IMR-90 (cell line): ENCODE data around the gene CFAP126. TPM values are rescaled to one million over a fixed set of nuclear protein-coding genes. Genes with fewer than 3 reads are reported as not detected.
"Not testable (repeated sequence)": the region's sequence is repeated elsewhere in the genome, so short reads cannot be mapped to it uniquely, and the experiment has no call there.

Source experiments
- ATAC-seq: fragments of 200-7000 bp; cut with Tn5 transposase; 2 replicates; pipeline ENCODE4 v1.9.1; 2020; ENCODE audit warnings: low read depth, mild to moderate bottlenecking, moderate library complexity
- BruUV-seq: library from RNA; stranded (reverse); fragments of 400-500 nt; replicated peaks from 2 replicates; lab custom pipeline; 2021; lab: Mats Ljungman, UMichigan
- CTCF ChIA-PET: fragments of 300-600 bp; formaldehyde crosslinking; extraction: SDS; loops from one replicate; lab custom pipeline; 2021; ENCODE audit warnings: antibody characterized with exemption; lab: Yijun Ruan, JAX
- POLR2A ChIA-PET: fragments of 300-600 bp; sonication (Branson Sonifier 250); formaldehyde crosslinking; loops from one replicate; lab custom pipeline; 2022; ENCODE audit warnings: antibody characterized with exemption; ENCODE audit not compliant: unreplicated experiment; lab: Charles Lee
- DNase-seq: peaks from one replicate; pipeline ENCODE4 v3.0.0; 2013
- H2AFZ ChIP-seq: replicated peaks from 2 replicates; pipeline ENCODE3; 2013; ENCODE audit warnings: low read length, mild to moderate bottlenecking; ENCODE audit not compliant: poor library complexity
- H2AK5ac ChIP-seq: 2 replicates; pipeline ENCODE4 v1.6.1; 2013; ENCODE audit warnings: low read depth, low read length, inconsistent platforms
- H2AK9ac ChIP-seq: replicated peaks from 2 replicates; pipeline ENCODE3; 2013; ENCODE audit warnings: mild to moderate bottlenecking, low read depth, low read length, moderate library complexity; ENCODE audit not compliant: poor library complexity
- H2BK120ac ChIP-seq: 2 replicates; pipeline ENCODE4 v1.6.1; 2013; ENCODE audit warnings: low read depth, low read length, inconsistent platforms
- H2BK15ac ChIP-seq: 3 replicates; pipeline ENCODE4 v1.6.1; 2013; ENCODE audit warnings: low read depth, low read length, inconsistent platforms
- H2BK20ac ChIP-seq: 2 replicates; pipeline ENCODE4 v1.6.1; 2013; ENCODE audit warnings: low read depth, mild to moderate bottlenecking, inconsistent platforms, low read length, moderate library complexity
- H2BK5ac ChIP-seq: 2 replicates; pipeline ENCODE4 v1.6.1; 2013; ENCODE audit warnings: mild to moderate bottlenecking, low read depth, low read length, inconsistent platforms; ENCODE audit not compliant: poor library complexity, severe bottlenecking
- H3K14ac ChIP-seq: replicated peaks from 2 replicates; pipeline ENCODE4 v1.6.1; 2013; ENCODE audit warnings: low read depth, low read length, inconsistent platforms
- H3K18ac ChIP-seq: 2 replicates; pipeline ENCODE4 v1.6.1; 2013; ENCODE audit warnings: low read depth, low read length, control low read depth
- H3K23ac ChIP-seq: 2 replicates; pipeline ENCODE4 v1.6.1; 2013; ENCODE audit warnings: low read depth, low read length, inconsistent platforms
- H3K27ac ChIP-seq: 2 replicates; pipeline ENCODE4 v1.5.1; 2013; ENCODE audit warnings: mild to moderate bottlenecking, control low read depth, low read length; ENCODE audit not compliant: insufficient read depth
- H3K27me3 ChIP-seq: 2 replicates; pipeline ENCODE4 v1.6.1; 2013; ENCODE audit warnings: low read length; ENCODE audit not compliant: control insufficient read depth, insufficient read depth
- H3K36me3 ChIP-seq: 2 replicates; pipeline ENCODE4 v1.6.1; 2013; ENCODE audit warnings: low read length, mixed read lengths; ENCODE audit not compliant: control insufficient read depth, insufficient read depth
- H3K4ac ChIP-seq: 2 replicates; pipeline ENCODE4 v1.6.1; 2013; ENCODE audit warnings: low read depth, low read length, inconsistent platforms
- H3K4me1 ChIP-seq: 2 replicates; pipeline ENCODE4 v1.6.1; 2013; ENCODE audit warnings: low read length, mixed read lengths; ENCODE audit not compliant: control insufficient read depth, insufficient read depth
- H3K4me2 ChIP-seq: 2 replicates; pipeline ENCODE4 v1.6.1; 2013; ENCODE audit warnings: low read depth, mild to moderate bottlenecking, control low read depth, low read length, moderate library complexity
- H3K4me3 ChIP-seq: 2 replicates; pipeline ENCODE4 v1.5.1; 2013; ENCODE audit warnings: low read depth, mild to moderate bottlenecking, control low read depth, low read length, moderate library complexity; ENCODE audit not compliant: insufficient read depth
- H3K56ac ChIP-seq: 2 replicates; pipeline ENCODE4 v1.6.1; 2013; ENCODE audit warnings: low read length, inconsistent platforms; ENCODE audit not compliant: insufficient read depth; ENCODE audit errors: extremely low read depth
- H3K79me1 ChIP-seq, 2 experiments: 2 replicates each; pipeline ENCODE4 v1.6.1; 2013; ENCODE audit warnings: low read length in 2 of 2, inconsistent platforms in 1 of 2, low read depth in 1 of 2
- H3K9ac ChIP-seq: 2 replicates; pipeline ENCODE4 v1.6.1; 2013; ENCODE audit warnings: low read depth, low read length, control low read depth
- H3K9me1 ChIP-seq: 2 replicates; pipeline ENCODE4 v1.6.1; 2013; ENCODE audit warnings: low read length, inconsistent platforms; ENCODE audit not compliant: insufficient read depth
- H3K9me3 ChIP-seq: 2 replicates; pipeline ENCODE4 v1.6.1; 2013; ENCODE audit warnings: low read length; ENCODE audit not compliant: control insufficient read depth, insufficient read depth
- H4K20me1 ChIP-seq: 2 replicates; pipeline ENCODE4 v1.6.1; 2013; ENCODE audit warnings: low read length, inconsistent platforms; ENCODE audit not compliant: insufficient read depth
- H4K5ac ChIP-seq: 2 replicates; pipeline ENCODE4 v1.6.1; 2013; ENCODE audit warnings: mild to moderate bottlenecking, low read depth, low read length, control low read depth
- H4K8ac ChIP-seq, 2 experiments: 2 replicates each; pipeline ENCODE4 v1.6.1; 2013; ENCODE audit warnings: low read depth in 2 of 2, low read length in 2 of 2, control low read depth in 1 of 2, inconsistent platforms in 1 of 2
- H4K91ac ChIP-seq: 2 replicates; pipeline ENCODE4 v1.6.1; 2013; ENCODE audit warnings: low read depth, low read length, inconsistent platforms; ENCODE audit not compliant: insufficient read depth
- FOS ChIP-seq: fragments of 150-350 bp; IDR thresholded peaks from 2 replicates; pipeline ENCODE4 v1.6.1; 2016; ENCODE audit warnings: low read depth, low read length
- RFX5 ChIP-seq: IDR thresholded peaks from 2 replicates; pipeline ENCODE4 v1.8.0; 2012; ENCODE audit warnings: low read depth, mild to moderate bottlenecking, low read length, moderate library complexity
- WGBS, 2 experiments: methylation state at CpG; one replicate each; pipeline versions ENCODE4 v1.1.5 to v1.1.7; 2013; ENCODE audit warnings: missing lambda C conversion rate in 2 of 2; ENCODE audit not compliant: insufficient read length in 1 of 2; ENCODE audit errors: extremely low coverage in 2 of 2; 5-methylcytosine and 5-hydroxymethylcytosine counted together
- dilution Hi-C: fragments of 300-500 bp; cut with HindIII; formaldehyde crosslinking; loops from one replicate; pipeline ENCODE4 v1.14.3; 2018; ENCODE audit warnings: low sequenced_read_pairs; ENCODE audit not compliant: unreplicated experiment
- in situ Hi-C: fragments of 300-500 bp; cut with MboI; formaldehyde crosslinking; loops from 3 replicates; pipeline ENCODE4 v1.14.3; 2019; ENCODE audit warnings: low sequenced_read_pairs, inconsistent platforms, mixed read lengths
- intact Hi-C: fragments of 100-400 bp; cut with micrococcal nuclease; formaldehyde crosslinking; loops from 2 replicates; pipeline ENCODE4 v1.10.0; 2022
- polyA plus RNA-seq, 3 experiments: library from polyadenylated mRNA; depleted of rRNA; stranded (reverse); fragments of >200 nt; gene quantifications; 2 replicates each; pipeline ENCODE4 v1.2.3, GENCODE V29; 2012; ENCODE audit warnings: low replicate concordance in 1 of 3
- total RNA-seq: library from RNA; depleted of rRNA; stranded (reverse); fragments of >200 nt; gene quantifications from 2 replicates; pipeline ENCODE4 v1.2.3, GENCODE V29; 2012

CFAP126 gene
- total and polyA plus RNA-seq, 2 of the 4 experiments (the other 2 are of a cell fraction) = not detected

- dilution Hi-C loops = no loop called here
Measured at GRCh38 chr1:161391611-161392010, 23.9 kb upstream of the CFAP126 start.

GRCh38 chr1:161391136-161391535 lies 23.5 kb upstream of the CFAP126 start:
- H4K5ac ChIP-seq, H3K18ac ChIP-seq, H3K4ac ChIP-seq, H3K36me3 ChIP-seq, H3K9me1 ChIP-seq, ATAC-seq, H2AFZ ChIP-seq, H2BK5ac ChIP-seq, H2AK9ac ChIP-seq, H3K27ac ChIP-seq, H3K4me3 ChIP-seq, BruUV-seq, H4K20me1 ChIP-seq, H2BK20ac ChIP-seq, in situ Hi-C loops, H3K4me2 ChIP-seq, H3K23ac ChIP-seq, H3K9ac ChIP-seq, H3K9me3 ChIP-seq, DNase-seq, H2BK15ac ChIP-seq, H3K79me1 ChIP-seq, H3K56ac ChIP-seq, H3K4me1 ChIP-seq, H3K27me3 ChIP-seq, dilution Hi-C loops, H4K8ac ChIP-seq, POLR2A ChIA-PET, H4K91ac ChIP-seq, H3K14ac ChIP-seq, H2AK5ac ChIP-seq, H2BK120ac ChIP-seq: not testable (repeated sequence)
- intact Hi-C loops = loop anchor here (5.0 kb wide), 1 partner anchor 349 kb away; no protein-coding TSS in a partner anchor
- CTCF ChIA-PET = interaction anchor here (0.6 kb wide), 1 partner anchor 187 kb away, joined by 5 read pairs; no protein-coding TSS in a partner anchor
- WGBS, 2 experiments = no CpG with 5 or more reads among the region's 7 CpGs

More at GRCh38 chr1:161391611-161392010, 23.9 kb upstream of the CFAP126 start:
- Histone ChIP-seq H3K36me3 (no peaks in the 10 kb centered on the region), H4K20me1 (no peaks in the 10 kb centered on the region), H4K91ac (no peak overlapping the region), H2BK5ac (no peak overlapping the region), H3K79me1 (peaks cover 0 to 4% of the 10 kb centered on the region in 2 experiments; a peak in 1 of 4 replicates), H4K5ac (no peak overlapping the region), H4K8ac (no peak overlapping the region), H3K18ac (no peak overlapping the region), H3K9ac (no peak overlapping the region), H3K27me3 (no peaks in the 10 kb centered on the region), H3K14ac (no peak overlapping the region), H3K4me1 (no peaks in the 10 kb centered on the region), H3K23ac (no peak overlapping the region), H3K4me3 (no peak overlapping the region), H3K9me1 (peaks cover 2% of the 10 kb centered on the region; the same call in 1 of the 2 replicates), H3K4ac (no peak overlapping the region), H3K4me2 (no peak overlapping the region), H3K56ac (no peak overlapping the region), H2AFZ (no peak overlapping the region), H2BK20ac (no peak overlapping the region), H2AK5ac (no peak overlapping the region), H3K27ac (no peak overlapping the region), H2BK15ac (no peak overlapping the region), H2AK9ac (no peak overlapping the region), H3K9me3 (no peaks in the 10 kb centered on the region), H2BK120ac (no peak overlapping the region)
- WGBS, 2 experiments = 90% methylated on average over 4 of the region's 8 CpGs; no CpG with 5 or more reads in 1 of the 2 experiments
- no peak for TF ChIP-seq FOS
- TF ChIP-seq RFX5 = no peak
- in situ Hi-C loops (no loop called here), intact Hi-C loops (loop anchor here (5.0 kb wide), 1 partner anchor 349 kb away; no protein-coding TSS in a partner anchor)
- DNase-seq (no peak), ATAC-seq (no peak)
- no TSS peak for BruUV-seq
- ChIA-PET CTCF (interaction anchor here (0.6 kb wide), 1 partner anchor 188 kb away, joined by 5 read pairs; no protein-coding TSS in a partner anchor), POLR2A (no interaction called here)
